Measurements from ENCODE around the gene OXER1.

Gene OXER1

DNA sequence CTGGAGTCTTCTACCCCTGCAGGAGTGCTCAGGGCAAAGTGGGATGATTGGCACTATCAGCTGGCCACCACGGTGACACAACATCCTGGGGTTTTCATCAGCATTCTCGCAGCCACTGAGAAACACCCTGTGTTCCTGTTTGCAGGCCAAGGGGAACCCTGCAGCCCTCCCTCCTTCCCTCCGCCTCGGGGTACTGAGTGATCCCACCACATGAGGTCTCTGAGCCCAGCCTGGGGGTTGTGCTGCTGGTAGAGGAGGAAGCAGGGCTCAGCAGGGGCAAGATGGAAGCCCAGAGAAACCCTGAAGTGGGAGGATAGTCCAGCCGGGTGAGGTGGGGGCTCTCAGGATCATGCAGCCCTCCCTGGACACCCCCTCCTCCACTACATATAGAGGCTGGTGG, at the start of gene OXER1:
OXER1 (minus strand) TSS at position 40 of the 400 bp plus-strand sequence. CDS start 73 bp downstream, outside the sequence.
- no peak within 1 kb of the TSS for H3K9ac ChIP-seq (ENCODE audit: low read depth, low read length)
- no peaks in the 10 kb centered on the region for H3K4me1 ChIP-seq (ENCODE audit: control insufficient read depth, insufficient read depth, low read length)
- no peaks in the 10 kb centered on the region for H3K9me3 ChIP-seq (ENCODE audit: control insufficient read depth, insufficient read depth, low read length)
- peaks cover 8% of the 10 kb centered on the region for H3K36me3 ChIP-seq (ENCODE audit: control insufficient read depth, insufficient read depth, low read length)
- no peaks in the 10 kb centered on the region for H3K27me3 ChIP-seq (ENCODE audit: control insufficient read depth, insufficient read depth, low read length)
- H3K4me3 ChIP-seq (ENCODE audit: low read depth, low read length), result no peak within 1 kb of the TSS

GRCh38 chr2:42812899-42813479, 49.1 kb upstream of the OXER1 start:
- Histone ChIP-seq H3K9me3 (ENCODE audit: control insufficient read depth, insufficient read depth, low read length) (no peaks in the 10 kb centered on the region), H3K4me3 (ENCODE audit: low read depth, low read length) (no peak overlapping the region)

GRCh38 chr2:42810971-42811811, 47.3 kb upstream of the OXER1 start:
- H3K9ac ChIP-seq (ENCODE audit: low read depth, low read length), result peak overlapping the region; percentile 79
- peak overlapping the region; percentile 90 for H3K4me3 ChIP-seq (ENCODE audit: low read depth, low read length)
- H3K27me3 ChIP-seq (ENCODE audit: control insufficient read depth, insufficient read depth, low read length), result peaks cover 2% of the 10 kb centered on the region
- H3K36me3 ChIP-seq (ENCODE audit: control insufficient read depth, insufficient read depth, low read length), result no peaks in the 10 kb centered on the region
- H3K9me3 ChIP-seq (ENCODE audit: control insufficient read depth, insufficient read depth, low read length), result no peaks in the 10 kb centered on the region
- peaks cover 4% of the 10 kb centered on the region for H3K4me1 ChIP-seq (ENCODE audit: control insufficient read depth, insufficient read depth, low read length)

More at GRCh38 chr2:42812899-42813479, 49.1 kb upstream of the OXER1 start:
- no peaks in the 10 kb centered on the region for H3K36me3 ChIP-seq (ENCODE audit: control insufficient read depth, insufficient read depth, low read length)
- peaks cover 1% of the 10 kb centered on the region for H3K27me3 ChIP-seq (ENCODE audit: control insufficient read depth, insufficient read depth, low read length)
- H3K4me1 ChIP-seq (ENCODE audit: control insufficient read depth, insufficient read depth, low read length), result peaks cover 4% of the 10 kb centered on the region
- no peak overlapping the region for H3K9ac ChIP-seq (ENCODE audit: low read depth, low read length)

- Histone ChIP-seq H3K36me3 (ENCODE audit: control insufficient read depth, insufficient read depth, low read length) (no peaks in the 10 kb centered on the region), H3K9me3 (ENCODE audit: control insufficient read depth, insufficient read depth, low read length) (no peaks in the 10 kb centered on the region), H3K4me3 (ENCODE audit: low read depth, low read length) (peak overlapping the region; percentile 90), H3K4me1 (ENCODE audit: control insufficient read depth, insufficient read depth, low read length) (peaks cover 4% of the 10 kb centered on the region), H3K9ac (ENCODE audit: low read depth, low read length) (peak overlapping the region; percentile 79), H3K27me3 (ENCODE audit: control insufficient read depth, insufficient read depth, low read length) (peaks cover 2% of the 10 kb centered on the region)
These were observed 46.4 kb upstream of the OXER1 start for GRCh38 chr2:42810121-42810970.

DNA sequence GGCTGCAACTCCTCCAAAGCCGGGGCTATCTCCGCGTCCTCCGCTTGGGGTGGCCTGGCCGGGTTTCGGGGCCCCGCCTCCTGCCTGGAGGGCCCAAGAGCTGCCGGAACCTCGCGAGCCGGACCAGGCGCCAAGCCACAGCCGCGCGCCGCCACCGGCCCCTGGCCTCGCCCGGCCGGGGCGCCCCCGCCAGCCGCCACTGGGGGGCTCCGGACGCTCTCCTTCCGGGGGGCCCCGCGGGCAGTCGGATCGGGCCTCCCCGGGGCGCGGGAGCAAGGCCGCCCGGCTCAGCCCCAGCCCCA, 45.8 kb upstream of the OXER1 start:
- H3K4me3 ChIP-seq (ENCODE audit: low read depth, low read length), result peak overlapping the region; percentile 54
- peak overlapping the region; percentile 37 for H3K9ac ChIP-seq (ENCODE audit: low read depth, low read length)
- H3K4me1 ChIP-seq (ENCODE audit: control insufficient read depth, insufficient read depth, low read length), result peaks cover 4% of the 10 kb centered on the region
- H3K9me3 ChIP-seq (ENCODE audit: control insufficient read depth, insufficient read depth, low read length), result no peaks in the 10 kb centered on the region
- peaks cover 2% of the 10 kb centered on the region for H3K27me3 ChIP-seq (ENCODE audit: control insufficient read depth, insufficient read depth, low read length)
- no peaks in the 10 kb centered on the region for H3K36me3 ChIP-seq (ENCODE audit: control insufficient read depth, insufficient read depth, low read length)

GRCh38 chr2:42809131-42809818, 45.3 kb upstream of the OXER1 start:
- Histone ChIP-seq H3K27me3 (ENCODE audit: control insufficient read depth, insufficient read depth, low read length) (peaks cover 2% of the 10 kb centered on the region), H3K36me3 (ENCODE audit: control insufficient read depth, insufficient read depth, low read length) (no peaks in the 10 kb centered on the region), H3K9ac (ENCODE audit: low read depth, low read length) (peak overlapping the region; percentile 37), H3K9me3 (ENCODE audit: control insufficient read depth, insufficient read depth, low read length) (no peaks in the 10 kb centered on the region), H3K4me3 (ENCODE audit: low read depth, low read length) (peak overlapping the region; percentile 54), H3K4me1 (ENCODE audit: control insufficient read depth, insufficient read depth, low read length) (peaks cover 4% of the 10 kb centered on the region)

GRCh38 chr2:42808301-42808700, 44.4 kb upstream of the OXER1 start:
- Histone ChIP-seq H3K4me3 (ENCODE audit: low read depth, low read length) (no peak overlapping the region), H3K4me1 (ENCODE audit: control insufficient read depth, insufficient read depth, low read length) (peaks cover 4% of the 10 kb centered on the region), H3K9ac (ENCODE audit: low read depth, low read length) (no peak overlapping the region), H3K27me3 (ENCODE audit: control insufficient read depth, insufficient read depth, low read length) (peaks cover 2% of the 10 kb centered on the region), H3K36me3 (ENCODE audit: control insufficient read depth, insufficient read depth, low read length) (no peaks in the 10 kb centered on the region), H3K9me3 (ENCODE audit: control insufficient read depth, insufficient read depth, low read length) (no peaks in the 10 kb centered on the region)

- Histone ChIP-seq H3K4me3 (ENCODE audit: low read depth, low read length) (no peak overlapping the region), H3K27me3 (ENCODE audit: control insufficient read depth, insufficient read depth, low read length) (peaks cover 2% of the 10 kb centered on the region), H3K9me3 (ENCODE audit: control insufficient read depth, insufficient read depth, low read length) (no peaks in the 10 kb centered on the region), H3K4me1 (ENCODE audit: control insufficient read depth, insufficient read depth, low read length) (peaks cover 4% of the 10 kb centered on the region), H3K9ac (ENCODE audit: low read depth, low read length) (no peak overlapping the region), H3K36me3 (ENCODE audit: control insufficient read depth, insufficient read depth, low read length) (no peaks in the 10 kb centered on the region)
These were observed 42.9 kb upstream of the OXER1 start for GRCh38 chr2:42806786-42807185.

DNA sequence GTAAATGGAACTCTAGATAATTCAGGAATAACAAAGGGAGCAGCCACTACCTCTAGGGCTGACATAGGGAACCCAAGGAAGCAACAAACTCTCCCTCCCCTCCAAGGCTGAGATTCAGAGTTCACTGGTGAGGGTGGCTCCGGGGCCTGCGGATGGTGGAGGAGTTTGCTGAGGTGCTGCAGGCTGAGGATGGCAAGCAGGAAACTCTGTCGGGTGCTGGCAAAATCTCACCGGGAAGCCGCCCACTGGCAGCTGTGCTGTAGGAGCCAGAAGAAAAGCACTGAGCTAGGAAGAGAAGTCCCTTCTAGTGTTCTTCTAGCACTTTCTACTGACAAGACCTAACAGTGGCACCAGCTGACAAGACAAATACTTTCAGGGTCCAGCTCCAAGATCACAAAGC, 41.0 kb upstream of the OXER1 start:
- Histone ChIP-seq H3K4me1 (ENCODE audit: control insufficient read depth, insufficient read depth, low read length) (peaks cover 4% of the 10 kb centered on the region), H3K9ac (ENCODE audit: low read depth, low read length) (no peak overlapping the region), H3K27me3 (ENCODE audit: control insufficient read depth, insufficient read depth, low read length) (peaks cover 2% of the 10 kb centered on the region), H3K4me3 (ENCODE audit: low read depth, low read length) (no peak overlapping the region), H3K36me3 (ENCODE audit: control insufficient read depth, insufficient read depth, low read length) (no peaks in the 10 kb centered on the region), H3K9me3 (ENCODE audit: control insufficient read depth, insufficient read depth, low read length) (no peaks in the 10 kb centered on the region)

- H3K9ac ChIP-seq (ENCODE audit: low read depth, low read length), result no peak overlapping the region
- no peaks in the 10 kb centered on the region for H3K9me3 ChIP-seq (ENCODE audit: control insufficient read depth, insufficient read depth, low read length)
- H3K4me1 ChIP-seq (ENCODE audit: control insufficient read depth, insufficient read depth, low read length), result peaks cover 2% of the 10 kb centered on the region
These were observed 40.4 kb upstream of the OXER1 start for GRCh38 chr2:42804338-42804737.

DNA sequence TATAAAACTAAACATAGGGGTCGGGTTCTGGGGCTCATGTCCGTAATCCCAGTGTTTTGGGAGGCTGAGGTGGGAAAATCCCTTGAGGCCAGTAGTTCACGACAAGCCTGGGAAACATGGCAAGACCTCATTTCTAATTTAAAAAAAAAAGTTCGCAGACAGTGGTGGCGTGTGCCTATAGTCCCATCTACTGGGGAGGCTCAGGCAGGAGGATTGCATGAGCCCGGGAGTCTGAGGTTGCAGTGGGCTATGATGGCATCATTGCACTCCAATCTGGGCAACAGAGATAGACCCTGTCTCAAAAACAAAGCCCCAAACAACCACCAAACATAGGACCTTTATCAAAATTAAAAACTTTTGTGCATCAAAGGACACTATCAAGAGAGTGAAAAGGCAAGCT, 38.2 kb upstream of the OXER1 start:
- no peaks in the 10 kb centered on the region for H3K9me3 ChIP-seq (ENCODE audit: control insufficient read depth, insufficient read depth, low read length)
- no peak overlapping the region for H3K9ac ChIP-seq (ENCODE audit: low read depth, low read length)
- H3K36me3 ChIP-seq (ENCODE audit: control insufficient read depth, insufficient read depth, low read length), result no peaks in the 10 kb centered on the region
- no peaks in the 10 kb centered on the region for H3K4me1 ChIP-seq (ENCODE audit: control insufficient read depth, insufficient read depth, low read length)
- H3K4me3 ChIP-seq (ENCODE audit: low read depth, low read length), result no peak overlapping the region
- H3K27me3 ChIP-seq (ENCODE audit: control insufficient read depth, insufficient read depth, low read length), result no peaks in the 10 kb centered on the region

More at GRCh38 chr2:42804338-42804737, 40.4 kb upstream of the OXER1 start:
- H3K27me3 ChIP-seq (ENCODE audit: control insufficient read depth, insufficient read depth, low read length), result peaks cover 2% of the 10 kb centered on the region
- H3K4me3 ChIP-seq (ENCODE audit: low read depth, low read length), result no peak overlapping the region
- no peaks in the 10 kb centered on the region for H3K36me3 ChIP-seq (ENCODE audit: control insufficient read depth, insufficient read depth, low read length)

Measured in iPS-15b (cell line).